ENCODE measurements around the gene GRM4.

Gene GRM4

GRCh38 chr6:34064675-34065074 is 81.2 kb downstream of the GRM4 start:
- Histone ChIP-seq H3K4me1 (peaks cover 0 to 10% (median 4%) of the 10 kb centered on the region in 4 donors), H3K27ac (no peak overlapping the region), H3K36me3 (no peaks in the 10 kb centered on the region), H3K9me3 (no peaks in the 10 kb centered on the region), H3K4me3 (no peak overlapping the region), H3K27me3 (peaks cover 0 to 92% of the 10 kb centered on the region in 2 donors)
- no peak for DNase-seq
- TF ChIP-seq CTCF (IDR thresholded peaks at IDR 0.05), result no peak
- intact Hi-C loops (cut with DNase I; ENCODE audit: low total_unique reads), result no loop called here

- Histone ChIP-seq H3K27me3 (peaks cover 0 to 84% of the 10 kb centered on the region in 2 donors), H3K4me1 (peaks cover 0 to 10% (median 4%) of the 10 kb centered on the region in 4 donors), H3K27ac (no peak overlapping the region), H3K36me3 (no peaks in the 10 kb centered on the region), H3K9me3 (no peaks in the 10 kb centered on the region), H3K4me3 (no peak overlapping the region)
- no peak for DNase-seq
- intact Hi-C loops (cut with DNase I; ENCODE audit: low total_unique reads), result no loop called here
- no peak for TF ChIP-seq CTCF (IDR thresholded peaks at IDR 0.05)
Measured at GRCh38 chr6:34063651-34064050, 82.2 kb downstream of the GRM4 start.

- Histone ChIP-seq H3K36me3 (no peaks in the 10 kb centered on the region), H3K4me1 (peaks cover 0 to 10% (median 4%) of the 10 kb centered on the region in 4 donors), H3K27me3 (peaks cover 0 to 76% of the 10 kb centered on the region in 2 donors), H3K9me3 (no peaks in the 10 kb centered on the region), H3K27ac (no peak overlapping the region), H3K4me3 (no peak overlapping the region)
- DNase-seq, result no peak
- intact Hi-C loops (cut with DNase I; ENCODE audit: low total_unique reads), result no loop called here
- TF ChIP-seq CTCF (IDR thresholded peaks at IDR 0.05), result no peak
Measured at GRCh38 chr6:34062815-34063214, 83.1 kb downstream of the GRM4 start.

GRCh38 chr6:34062156-34062555 is 83.7 kb downstream of the GRM4 start:
- Histone ChIP-seq H3K36me3 (no peaks in the 10 kb centered on the region), H3K4me3 (no peak overlapping the region), H3K4me1 (peaks cover 0 to 10% (median 4%) of the 10 kb centered on the region in 4 donors), H3K9me3 (no peaks in the 10 kb centered on the region), H3K27me3 (peaks cover 0 to 70% of the 10 kb centered on the region in 2 donors), H3K27ac (no peak overlapping the region)
- no peak for TF ChIP-seq CTCF (IDR thresholded peaks at IDR 0.05)
- DNase-seq, result no peak
- intact Hi-C loops (cut with DNase I; ENCODE audit: low total_unique reads), result no loop called here

GRCh38 chr6:34061348-34061747 is 84.5 kb downstream of the GRM4 start:
- Histone ChIP-seq H3K27ac (no peak overlapping the region), H3K27me3 (peaks cover 0 to 62% of the 10 kb centered on the region in 2 donors), H3K4me3 (no peak overlapping the region), H3K36me3 (no peaks in the 10 kb centered on the region), H3K4me1 (peaks cover 0 to 15% (median 8%) of the 10 kb centered on the region in 4 donors), H3K9me3 (no peaks in the 10 kb centered on the region)
- no peak for DNase-seq
- no peak for TF ChIP-seq CTCF (IDR thresholded peaks at IDR 0.05)
- intact Hi-C loops (cut with DNase I; ENCODE audit: low total_unique reads), result no loop called here

GRCh38 chr6:34059914-34060313 is 86.0 kb downstream of the GRM4 start:
- intact Hi-C loops (cut with DNase I; ENCODE audit: low total_unique reads), result no loop called here
- Histone ChIP-seq H3K36me3 (no peaks in the 10 kb centered on the region), H3K27me3 (peaks cover 0 to 53% of the 10 kb centered on the region in 2 donors), H3K4me3 (no peak overlapping the region), H3K27ac (no peak overlapping the region), H3K4me1 (peaks cover 0 to 10% (median 7%) of the 10 kb centered on the region in 4 donors), H3K9me3 (no peaks in the 10 kb centered on the region)
- DNase-seq, result no peak
- no peak for TF ChIP-seq CTCF (IDR thresholded peaks at IDR 0.05)
